ENCODE measurements around the gene TSPAN7. TPM values are rescaled to one million over a fixed set of nuclear protein-coding genes. Genes with fewer than 3 reads are reported as not detected.

The TSPAN7 gene
- total RNA-seq, 1 donor from 2014 or later = 0.54 TPM

Other genes starting within 250 kb of the TSPAN7 start
- 7.5 and 9.3 TPM in 2 replicates for gene RPGR, start 234.0 kb upstream of the TSPAN7 start, total RNA-seq
- gene OTC, start 208.9 kb upstream of the TSPAN7 start, total RNA-seq = not detected in 2 replicates
- gene MID1IP1, start 239.9 kb downstream of the TSPAN7 start, total RNA-seq = 106 and 108 TPM in 2 replicates

Data from activated T-helper 1 cell treated with anti-CD3 and anti-CD28 coated beads, Interleukin-12 subunit alpha, Interleukin-12 subunit beta, Interleukin-2, Interleukin-4 antibody, amounts not matched to agents 30 ng/mL and 10 ng/mL and 1 ng/mL, durations not matched to agents 14 hours and 24 hours and 36 hours (primary cell).